H9 (cell line): ENCODE results near the gene ENG. TPM values are rescaled to one million over a fixed set of nuclear protein-coding genes. Genes with fewer than 3 reads are reported as not detected.

ENCODE experiments used
- DNase-seq: peaks from one replicate; pipeline ENCODE4 v3.0.0-alpha.2; 2017
- H2AFZ ChIP-seq: one replicate; pipeline ENCODE4 v1.6.1; 2013; ENCODE audit warnings: mild to moderate bottlenecking, low read length, control low read depth, moderate library complexity
- H2AK5ac ChIP-seq: 2 replicates; pipeline ENCODE4 v1.6.1; 2013; ENCODE audit warnings: low read length, control low read depth, mixed read lengths; ENCODE audit not compliant: insufficient read length
- H2BK120ac ChIP-seq: one replicate; pipeline ENCODE4 v1.6.1; 2013; ENCODE audit warnings: low read depth, mild to moderate bottlenecking, low read length, control low read depth, inconsistent platforms; ENCODE audit not compliant: poor library complexity, severe bottlenecking
- H2BK12ac ChIP-seq: 2 replicates; pipeline ENCODE4 v1.6.1; 2013; ENCODE audit warnings: low read length, control low read depth, mixed read lengths, low read depth; ENCODE audit not compliant: insufficient read length
- H2BK15ac ChIP-seq: 2 replicates; pipeline ENCODE4 v1.6.1; 2013; ENCODE audit warnings: low read depth, low read length, control low read depth
- H2BK20ac ChIP-seq: one replicate; pipeline ENCODE4 v1.6.1; 2013; ENCODE audit warnings: low read depth, mild to moderate bottlenecking, low read length, control low read depth, inconsistent platforms; ENCODE audit not compliant: poor library complexity, severe bottlenecking
- H2BK5ac ChIP-seq: 2 replicates; pipeline ENCODE4 v1.6.1; 2013; ENCODE audit warnings: low read length, control low read depth, mixed read lengths; ENCODE audit not compliant: insufficient read length
- H3K14ac ChIP-seq: 2 replicates; pipeline ENCODE4 v1.6.1; 2013; ENCODE audit warnings: low read length, control low read depth; ENCODE audit not compliant: insufficient read depth
- H3K18ac ChIP-seq: 2 replicates; pipeline ENCODE4 v1.6.1; 2013; ENCODE audit warnings: low read depth, mild to moderate bottlenecking, mixed read lengths, low read length, control low read depth; ENCODE audit not compliant: insufficient read length
- H3K23ac ChIP-seq: 2 replicates; pipeline ENCODE4 v1.6.1; 2013; ENCODE audit warnings: low read length, control low read depth, mixed read lengths, low read depth; ENCODE audit not compliant: insufficient read length
- H3K23me2 ChIP-seq: 2 replicates; pipeline ENCODE4 v1.6.1; 2013; ENCODE audit warnings: low read depth, mild to moderate bottlenecking, mixed read lengths, low read length, control low read depth; ENCODE audit not compliant: insufficient read length, poor library complexity, severe bottlenecking
- H3K27ac ChIP-seq: 2 replicates; pipeline ENCODE4 v1.5.1; 2013; ENCODE audit warnings: low read length, control low read depth, mixed read lengths, low read depth; ENCODE audit not compliant: insufficient read length
- H3K27me3 ChIP-seq: 2 replicates; pipeline ENCODE4 v1.6.1; 2013; ENCODE audit warnings: low read length, control low read depth, inconsistent platforms; ENCODE audit not compliant: insufficient read depth
- H3K4ac ChIP-seq: 2 replicates; pipeline ENCODE4 v1.6.1; 2013; ENCODE audit warnings: low read depth, mild to moderate bottlenecking, control low read depth, inconsistent platforms, low read length, moderate library complexity
- H3K4me1 ChIP-seq: 2 replicates; pipeline ENCODE4 v1.6.1; 2013; ENCODE audit warnings: low read length, control low read depth, inconsistent platforms; ENCODE audit not compliant: insufficient read depth
- H3K4me2 ChIP-seq: 2 replicates; pipeline ENCODE4 v1.6.1; 2013; ENCODE audit warnings: low read length, control low read depth, mixed read lengths; ENCODE audit not compliant: insufficient read length, insufficient read depth
- H3K56ac ChIP-seq: 2 replicates; pipeline ENCODE4 v1.6.1; 2013; ENCODE audit warnings: low read depth, mild to moderate bottlenecking, mixed read lengths, low read length, control low read depth; ENCODE audit not compliant: insufficient read length
- H3K79me1 ChIP-seq: 2 replicates; pipeline ENCODE4 v1.6.1; 2013; ENCODE audit warnings: low read depth, mild to moderate bottlenecking, moderate library complexity, low read length, control low read depth, inconsistent platforms; ENCODE audit not compliant: insufficient read depth, poor library complexity, severe bottlenecking
- H3K79me2 ChIP-seq: 2 replicates; pipeline ENCODE4 v1.6.1; 2013; ENCODE audit warnings: low read length, control low read depth, inconsistent platforms; ENCODE audit not compliant: insufficient read depth
- H3K9ac ChIP-seq: 2 replicates; pipeline ENCODE4 v1.6.1; 2013; ENCODE audit warnings: low read length, control low read depth, mixed read lengths; ENCODE audit not compliant: insufficient read length; ENCODE audit errors: extremely low read depth
- H3K9me3 ChIP-seq: one replicate; pipeline ENCODE4 v1.6.1; 2013; ENCODE audit warnings: low read depth, low read length, inconsistent platforms; ENCODE audit not compliant: control insufficient read depth
- H3T11ph ChIP-seq: one replicate; pipeline ENCODE4 v1.6.1; 2013; ENCODE audit warnings: mild to moderate bottlenecking, low read length, control low read depth, inconsistent platforms
- H4K20me1 ChIP-seq: one replicate; pipeline ENCODE4 v1.6.1; 2013; ENCODE audit not compliant: control insufficient read depth, insufficient read length, insufficient read depth
- H4K5ac ChIP-seq: 2 replicates; pipeline ENCODE4 v1.6.1; 2013; ENCODE audit warnings: low read depth, mild to moderate bottlenecking, mixed read lengths, low read length, control low read depth; ENCODE audit not compliant: insufficient read length
- H4K8ac ChIP-seq: replicated peaks from 2 replicates; pipeline ENCODE4 v1.6.1; 2013; ENCODE audit warnings: low read length, control low read depth, mixed read lengths, low read depth; ENCODE audit not compliant: insufficient read length
- H4K91ac ChIP-seq: 2 replicates; pipeline ENCODE4 v1.6.1; 2013; ENCODE audit warnings: low read depth, mild to moderate bottlenecking, moderate library complexity, mixed read lengths, low read length, control low read depth; ENCODE audit not compliant: insufficient read length
- H3K27ac Mint-ChIP-seq, 3 experiments: 2 replicates in 2 of 3; 3 replicates in 1 of 3; pipeline ENCODE4 v1.8.0; 2020 to 2021; ENCODE audit warnings: mixed read lengths in 3 of 3, mild to moderate bottlenecking in 1 of 3, moderate library complexity in 1 of 3
- H3K27me3 Mint-ChIP-seq: 2 replicates; pipeline ENCODE4 v1.8.0; 2021; ENCODE audit warnings: low read depth, mild to moderate bottlenecking, moderate library complexity, mixed read lengths
- H3K36me3 Mint-ChIP-seq, 3 experiments: 2 replicates in 2 of 3; 3 replicates in 1 of 3; pipeline ENCODE4 v1.8.0; 2020 to 2021; ENCODE audit warnings: low read depth in 3 of 3, mixed read lengths in 3 of 3; ENCODE audit not compliant: insufficient read depth in 1 of 3
- H3K4me1 Mint-ChIP-seq, 2 experiments: 2 replicates each; pipeline ENCODE4 v1.8.0; 2020; ENCODE audit warnings: mixed read lengths in 2 of 2
- H3K4me3 Mint-ChIP-seq, 2 experiments: 2 replicates in 1 of 2; 3 replicates in 1 of 2; pipeline ENCODE4 v1.8.0; 2020 to 2021; ENCODE audit warnings: mild to moderate bottlenecking in 2 of 2, mixed read lengths in 2 of 2, moderate library complexity in 1 of 2
- H3K9me3 Mint-ChIP-seq, 2 experiments: 2 replicates in 1 of 2; 3 replicates in 1 of 2; pipeline ENCODE4 v1.8.0; 2020; ENCODE audit warnings: mild to moderate bottlenecking in 2 of 2, mixed read lengths in 2 of 2, moderate library complexity in 1 of 2
- WGBS: extraction: QIAGEN DNeasy Blood & Tissue Kit; methylation state at CpG from one replicate; pipeline ENCODE4 v1.1.7; 2013; ENCODE audit warnings: missing lambda C conversion rate, low lambda C conversion rate, mixed read lengths; ENCODE audit not compliant: insufficient read length; ENCODE audit errors: extremely low coverage; 5-methylcytosine and 5-hydroxymethylcytosine counted together
- total RNA-seq: library from RNA; stranded (reverse); gene quantifications from 2 replicates; pipeline ENCODE4 v1.2.1, GENCODE V29; 2021
- TF ChIP-seq, protein P1 (sequence below): fragments of 200-600 bp; sonication (generic); conservative IDR thresholded peaks from 3 replicates; pipeline ENCODE4 v1.8.0; 2021; ENCODE audit warnings: antibody characterized with exemption, mild to moderate bottlenecking

Gene ENG
- total RNA-seq, 1 experiment from 2014 or later: 2.1 TPM

DNA sequence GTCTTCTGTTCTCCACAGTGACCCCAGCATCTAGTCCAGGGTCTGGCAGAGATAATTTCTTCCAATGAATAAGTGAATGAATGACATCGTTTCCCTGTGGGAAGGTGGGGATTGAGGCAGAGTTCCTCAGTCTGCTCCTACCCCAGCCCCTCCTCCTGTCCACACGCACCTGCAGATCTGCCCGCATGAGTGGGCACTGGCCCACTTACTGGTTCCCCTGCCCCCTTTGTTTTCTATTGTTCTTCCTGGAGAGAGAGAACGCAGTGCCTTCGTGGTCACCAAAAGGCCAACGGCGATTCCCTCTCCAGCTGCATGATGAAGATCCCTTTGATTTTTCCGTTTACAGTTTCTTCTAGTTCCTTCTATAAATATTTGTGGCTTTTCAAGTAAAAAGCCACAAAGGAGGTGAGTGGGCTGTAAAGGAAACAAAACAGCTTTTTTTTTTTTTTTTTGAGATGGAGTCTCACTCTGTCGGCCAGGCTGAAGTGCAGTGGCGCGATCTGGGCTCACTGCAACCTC is 57.5 kb downstream of the ENG start:
- no peaks in the 10 kb centered on the region for H3K9me3 ChIP-seq
- H3K23me2 ChIP-seq: no peaks in the 10 kb centered on the region
- no peak overlapping the region for H3K18ac ChIP-seq
- H4K91ac ChIP-seq: no peak overlapping the region
- H3K56ac ChIP-seq: no peak overlapping the region
- peaks cover 8 to 14% of the 10 kb centered on the region in 2 experiments for H3K4me1 Mint-ChIP-seq
- H3T11ph ChIP-seq: no peak overlapping the region
- no peaks in the 10 kb centered on the region for H3K79me2 ChIP-seq
- H2BK20ac ChIP-seq: no peak overlapping the region
- no peak overlapping the region for H2BK12ac ChIP-seq
- no peak overlapping the region for H3K4me2 ChIP-seq
- no peak overlapping the region for H2BK120ac ChIP-seq
- no peak overlapping the region for H3K27ac ChIP-seq
- no peak overlapping the region for H2BK15ac ChIP-seq
- TF ChIP-seq, protein P1, sequence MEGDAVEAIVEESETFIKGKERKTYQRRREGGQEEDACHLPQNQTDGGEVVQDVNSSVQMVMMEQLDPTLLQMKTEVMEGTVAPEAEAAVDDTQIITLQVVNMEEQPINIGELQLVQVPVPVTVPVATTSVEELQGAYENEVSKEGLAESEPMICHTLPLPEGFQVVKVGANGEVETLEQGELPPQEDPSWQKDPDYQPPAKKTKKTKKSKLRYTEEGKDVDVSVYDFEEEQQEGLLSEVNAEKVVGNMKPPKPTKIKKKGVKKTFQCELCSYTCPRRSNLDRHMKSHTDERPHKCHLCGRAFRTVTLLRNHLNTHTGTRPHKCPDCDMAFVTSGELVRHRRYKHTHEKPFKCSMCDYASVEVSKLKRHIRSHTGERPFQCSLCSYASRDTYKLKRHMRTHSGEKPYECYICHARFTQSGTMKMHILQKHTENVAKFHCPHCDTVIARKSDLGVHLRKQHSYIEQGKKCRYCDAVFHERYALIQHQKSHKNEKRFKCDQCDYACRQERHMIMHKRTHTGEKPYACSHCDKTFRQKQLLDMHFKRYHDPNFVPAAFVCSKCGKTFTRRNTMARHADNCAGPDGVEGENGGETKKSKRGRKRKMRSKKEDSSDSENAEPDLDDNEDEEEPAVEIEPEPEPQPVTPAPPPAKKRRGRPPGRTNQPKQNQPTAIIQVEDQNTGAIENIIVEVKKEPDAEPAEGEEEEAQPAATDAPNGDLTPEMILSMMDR: no peak
- no peaks in the 10 kb centered on the region for H3K79me1 ChIP-seq
- H3K27ac Mint-ChIP-seq: peak overlapping the region in 2 of 3 experiments; percentile 24 to 33; a peak in 2 of 7 replicates
- H4K20me1 ChIP-seq: no peaks in the 10 kb centered on the region
- no peaks in the 10 kb centered on the region for H3K4me1 ChIP-seq
- H4K5ac ChIP-seq: no peak overlapping the region
- peaks cover 0 to 10% (median 7%) of the 10 kb centered on the region in 3 experiments; a peak in 4 of 7 replicates for H3K36me3 Mint-ChIP-seq
- DNase-seq: no peak
- H2BK5ac ChIP-seq: no peak overlapping the region
- H3K9me3 Mint-ChIP-seq: no peaks in the 10 kb centered on the region
- H3K23ac ChIP-seq: no peak overlapping the region
- H3K27me3 Mint-ChIP-seq: peaks cover 8% of the 10 kb centered on the region; the same call in 1 of the 2 replicates
- no peak overlapping the region for H2AK5ac ChIP-seq
- H3K9ac ChIP-seq: no peak overlapping the region
- no peak overlapping the region for H2AFZ ChIP-seq
- H3K4ac ChIP-seq: no peak overlapping the region
- no CpG with 5 or more reads among the region's 11 CpGs for WGBS
- no peak overlapping the region for H3K14ac ChIP-seq
- no peaks in the 10 kb centered on the region for H3K27me3 ChIP-seq
- H3K4me3 Mint-ChIP-seq: no peak overlapping the region
- H4K8ac ChIP-seq: no peak overlapping the region
